Measurements from ENCODE around the gene RIPOR2. TPM values are rescaled to one million over a fixed set of nuclear protein-coding genes. Genes with fewer than 3 reads are reported as not detected.

Gene RIPOR2
- total and polyA plus RNA-seq, 4 donors, result 1.1 to 16.1 (median 6.1) TPM

- H3K27ac ChIP-seq (ENCODE audit: low read depth in 1 of 2, low read length in 2 of 2), result no peak overlapping the region
- ATAC-seq (ENCODE audit: low FRiP score), result no peak
- H3K36me3 ChIP-seq (ENCODE audit: control insufficient read depth in 1 of 2, insufficient read depth in 2 of 2, low read length in 1 of 2), result no peaks in the 10 kb centered on the region
- H3K4me3 ChIP-seq (ENCODE audit: low read length in 2 of 2), result no peak overlapping the region
- H3K9me3 ChIP-seq (ENCODE audit: control insufficient read depth, low read length), result peaks cover 2% of the 10 kb centered on the region
- H3K27me3 ChIP-seq (ENCODE audit: control insufficient read depth in 1 of 2, insufficient read depth in 2 of 2, low read length in 1 of 2), result no peaks in the 10 kb centered on the region
- no peak for DNase-seq
- intact Hi-C loops (cut with DNase I), result no loop called here
- no peaks in the 10 kb centered on the region for H3K4me1 ChIP-seq (ENCODE audit: control insufficient read depth in 1 of 2, insufficient read depth in 2 of 2, low read length in 2 of 2)
Observed at GRCh38 chr6:24945054-24945453, 9.3 kb upstream of the RIPOR2 start.

- intact Hi-C loops (cut with DNase I), result no loop called here
- Histone ChIP-seq H3K4me1 (ENCODE audit: control insufficient read depth in 1 of 2, insufficient read depth in 2 of 2, low read length in 2 of 2) (no peaks in the 10 kb centered on the region), H3K27me3 (ENCODE audit: control insufficient read depth in 1 of 2, insufficient read depth in 2 of 2, low read length in 1 of 2) (no peaks in the 10 kb centered on the region), H3K9me3 (ENCODE audit: control insufficient read depth, low read length) (peaks cover 2% of the 10 kb centered on the region), H3K27ac (ENCODE audit: low read depth in 1 of 2, low read length in 2 of 2) (no peak overlapping the region), H3K4me3 (ENCODE audit: low read length in 2 of 2) (no peak overlapping the region), H3K36me3 (ENCODE audit: control insufficient read depth in 1 of 2, insufficient read depth in 2 of 2, low read length in 1 of 2) (no peaks in the 10 kb centered on the region)
- ATAC-seq (ENCODE audit: low FRiP score), result no peak
- WGBS, 2 donors, result 75 to 96% methylated on average over 2 of the region's 2 CpGs
- DNase-seq, result no peak
Observed at GRCh38 chr6:24943774-24944173, 8.0 kb upstream of the RIPOR2 start.

GRCh38 chr6:24940311-24940917 is 4.7 kb upstream of the RIPOR2 start:
- Histone ChIP-seq H3K4me1 (ENCODE audit: control insufficient read depth in 1 of 2, insufficient read depth in 2 of 2, low read length in 2 of 2) (no peaks in the 10 kb centered on the region), H3K9me3 (ENCODE audit: control insufficient read depth, low read length) (no peaks in the 10 kb centered on the region), H3K36me3 (ENCODE audit: control insufficient read depth in 1 of 2, insufficient read depth in 2 of 2, low read length in 1 of 2) (no peaks in the 10 kb centered on the region), H3K27ac (ENCODE audit: low read depth in 1 of 2, low read length in 2 of 2) (no peak overlapping the region), H3K27me3 (ENCODE audit: control insufficient read depth in 1 of 2, insufficient read depth in 2 of 2, low read length in 1 of 2) (no peaks in the 10 kb centered on the region), H3K4me3 (ENCODE audit: low read length in 2 of 2) (no peak overlapping the region)
- ATAC-seq (ENCODE audit: low FRiP score) (no peak), DNase-seq (no peak)
- 80 to 83% methylated on average over 9 of the region's 9 CpGs for WGBS, 2 donors
- intact Hi-C loops (cut with DNase I), result no loop called here

DNA sequence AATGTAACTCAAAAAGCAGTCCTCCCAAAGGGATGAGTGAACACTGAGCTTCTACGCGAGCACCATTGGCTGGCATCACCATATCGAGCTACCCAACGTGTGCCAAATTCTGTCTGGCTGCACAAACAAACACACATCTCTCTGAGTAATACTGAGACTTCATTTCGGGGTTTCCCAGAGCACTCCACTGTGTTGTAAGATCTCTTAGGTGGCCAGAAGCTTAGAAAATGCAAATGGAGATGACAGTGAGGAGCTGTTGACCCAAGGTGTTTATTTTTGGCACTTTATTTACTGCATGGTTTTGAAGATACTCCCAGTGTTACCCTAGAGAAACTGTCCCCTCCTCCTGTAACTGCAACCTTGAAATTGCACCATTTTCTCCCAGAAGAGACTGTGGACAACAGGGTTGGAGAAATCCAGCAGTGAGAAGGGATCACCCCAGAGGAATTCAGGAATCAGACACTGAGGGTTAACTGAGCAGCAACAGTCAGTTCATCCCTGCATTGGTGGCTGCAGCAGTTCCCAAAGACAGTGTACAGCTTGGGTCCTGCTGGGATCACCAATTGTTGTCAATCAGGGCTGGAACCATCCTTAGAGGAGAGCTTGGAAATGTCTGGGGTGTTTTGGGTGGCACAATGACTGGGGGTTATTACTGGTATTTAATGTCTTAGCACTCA is 1.0 kb upstream of the RIPOR2 start:
- ATAC-seq (ENCODE audit: low FRiP score) (no peak), DNase-seq (no peak)
- Histone ChIP-seq H3K9me3 (ENCODE audit: control insufficient read depth, low read length) (no peaks in the 10 kb centered on the region), H3K27ac (ENCODE audit: low read depth in 1 of 2, low read length in 2 of 2) (no peak overlapping the region), H3K4me1 (ENCODE audit: control insufficient read depth in 1 of 2, insufficient read depth in 2 of 2, low read length in 2 of 2) (no peaks in the 10 kb centered on the region), H3K36me3 (ENCODE audit: control insufficient read depth in 1 of 2, insufficient read depth in 2 of 2, low read length in 1 of 2) (no peaks in the 10 kb centered on the region), H3K4me3 (ENCODE audit: low read length in 2 of 2) (no peak overlapping the region), H3K27me3 (ENCODE audit: control insufficient read depth in 1 of 2, insufficient read depth in 2 of 2, low read length in 1 of 2) (no peaks in the 10 kb centered on the region)
- intact Hi-C loops (cut with DNase I), result no loop called here
- 15 to 22% methylated on average over 5 of the region's 5 CpGs for WGBS, 2 donors

- Histone ChIP-seq H3K4me3 (ENCODE audit: low read length in 2 of 2) (no peak overlapping the region), H3K27me3 (ENCODE audit: control insufficient read depth in 1 of 2, insufficient read depth in 2 of 2, low read length in 1 of 2) (no peaks in the 10 kb centered on the region), H3K27ac (ENCODE audit: low read depth in 1 of 2, low read length in 2 of 2) (no peak overlapping the region), H3K9me3 (ENCODE audit: control insufficient read depth, low read length) (no peaks in the 10 kb centered on the region), H3K4me1 (ENCODE audit: control insufficient read depth in 1 of 2, insufficient read depth in 2 of 2, low read length in 2 of 2) (peaks cover 0 to 4% of the 10 kb centered on the region in 2 donors), H3K36me3 (ENCODE audit: control insufficient read depth in 1 of 2, insufficient read depth in 2 of 2, low read length in 1 of 2) (no peaks in the 10 kb centered on the region)
- DNase-seq (no peak), ATAC-seq (ENCODE audit: low FRiP score) (no peak)
- WGBS, 2 donors, result 77 to 79% methylated on average over 7 of the region's 7 CpGs
- intact Hi-C loops (cut with DNase I), result no loop called here
Observed at GRCh38 chr6:24933868-24934401, 1.8 kb downstream of the RIPOR2 start.

GRCh38 chr6:24933266-24933665 is 2.5 kb downstream of the RIPOR2 start:
- WGBS, 2 donors, result 76 to 79% methylated on average over 3 of the region's 3 CpGs
- H3K27ac ChIP-seq (ENCODE audit: low read depth in 1 of 2, low read length in 2 of 2), result no peak overlapping the region
- intact Hi-C loops (cut with DNase I), result no loop called here

GRCh38 chr6:24932832-24933231 is 2.9 kb downstream of the RIPOR2 start:
- WGBS, 2 donors, result 80 to 87% methylated on average over 3 of the region's 3 CpGs
- Histone ChIP-seq H3K27me3 (ENCODE audit: control insufficient read depth in 1 of 2, insufficient read depth in 2 of 2, low read length in 1 of 2) (no peaks in the 10 kb centered on the region), H3K4me3 (ENCODE audit: low read length in 2 of 2) (no peak overlapping the region), H3K9me3 (ENCODE audit: control insufficient read depth, low read length) (no peaks in the 10 kb centered on the region), H3K4me1 (ENCODE audit: control insufficient read depth in 1 of 2, insufficient read depth in 2 of 2, low read length in 2 of 2) (peaks cover 0 to 4% of the 10 kb centered on the region in 2 donors), H3K36me3 (ENCODE audit: control insufficient read depth in 1 of 2, insufficient read depth in 2 of 2, low read length in 1 of 2) (no peaks in the 10 kb centered on the region), H3K27ac (ENCODE audit: low read depth in 1 of 2, low read length in 2 of 2) (no peak overlapping the region)
- intact Hi-C loops (cut with DNase I), result no loop called here
- no peak for ATAC-seq (ENCODE audit: low FRiP score)
- no peak for DNase-seq

More at GRCh38 chr6:24933266-24933665, 2.5 kb downstream of the RIPOR2 start:
- ATAC-seq (ENCODE audit: low FRiP score) (no peak), DNase-seq (no peak)
- Histone ChIP-seq H3K4me3 (ENCODE audit: low read length in 2 of 2) (no peak overlapping the region), H3K36me3 (ENCODE audit: control insufficient read depth in 1 of 2, insufficient read depth in 2 of 2, low read length in 1 of 2) (no peaks in the 10 kb centered on the region), H3K9me3 (ENCODE audit: control insufficient read depth, low read length) (no peaks in the 10 kb centered on the region), H3K4me1 (ENCODE audit: control insufficient read depth in 1 of 2, insufficient read depth in 2 of 2, low read length in 2 of 2) (peaks cover 0 to 4% of the 10 kb centered on the region in 2 donors), H3K27me3 (ENCODE audit: control insufficient read depth in 1 of 2, insufficient read depth in 2 of 2, low read length in 1 of 2) (no peaks in the 10 kb centered on the region)

GRCh38 chr6:24931718-24932691 is 3.8 kb downstream of the RIPOR2 start:
- Histone ChIP-seq H3K27me3 (ENCODE audit: control insufficient read depth in 1 of 2, insufficient read depth in 2 of 2, low read length in 1 of 2) (no peaks in the 10 kb centered on the region), H3K9me3 (ENCODE audit: control insufficient read depth, low read length) (no peaks in the 10 kb centered on the region), H3K27ac (ENCODE audit: low read depth in 1 of 2, low read length in 2 of 2) (no peak overlapping the region), H3K4me1 (ENCODE audit: control insufficient read depth in 1 of 2, insufficient read depth in 2 of 2, low read length in 2 of 2) (peaks cover 0 to 4% of the 10 kb centered on the region in 2 donors), H3K4me3 (ENCODE audit: low read length in 2 of 2) (no peak overlapping the region), H3K36me3 (ENCODE audit: control insufficient read depth in 1 of 2, insufficient read depth in 2 of 2, low read length in 1 of 2) (no peaks in the 10 kb centered on the region)
- WGBS, 2 donors, result 66 to 71% methylated on average over 7 of the region's 7 CpGs
- DNase-seq (no peak), ATAC-seq (ENCODE audit: low FRiP score) (no peak)
- intact Hi-C loops (cut with DNase I), result no loop called here

All from aorta (tissue), 5 donors.